ENCODE measurements around the gene POMT2.

GRCh38 chr14:77303417-77304156 lies 17.1 kb downstream of the POMT2 start:
- TF ChIP-seq CTCF (IDR thresholded peaks at IDR 0.05; ENCODE audit: extremely low read depth in 1 of 2, insufficient read depth in 1 of 2, low read depth in 1 of 2, low read length in 2 of 2) (no peak), EZH2 (IDR thresholded peaks at IDR 0.05; ENCODE audit: borderline replicate concordance, low read depth, low read length, severe bottlenecking) (no peak), MAX (IDR thresholded peaks at IDR 0.05; ENCODE audit: insufficient read depth, insufficient read length) (no peak), POLR2A (IDR thresholded peaks at IDR 0.05; ENCODE audit: low read depth, low read length) (no peak)
